SJCRH30 (cell line): ENCODE measurements around the gene CES3. TPM values are rescaled to one million over a fixed set of nuclear protein-coding genes. Genes with fewer than 3 reads are reported as not detected.
"Not testable (repeated sequence)": the region's sequence is repeated elsewhere in the genome, so short reads cannot be mapped to it uniquely, and the experiment has no call there.

Experiments
- DNase-seq, 2 experiments: peaks; one replicate each; pipeline ENCODE4 v3.0.0-alpha.2; 2015 to 2020
- H3K27ac ChIP-seq: fragments of 250-450 bp; sonication (Bioruptor Pico); 2 replicates; pipeline ENCODE4 v1.5.1; 2020; ENCODE audit warnings: mild to moderate bottlenecking, moderate library complexity
- H3K27me3 ChIP-seq: fragments of 250-450 bp; sonication (Bioruptor Pico); 2 replicates; pipeline ENCODE4 v1.5.1; 2020; ENCODE audit warnings: mild to moderate bottlenecking, moderate library complexity
- H3K36me3 ChIP-seq: fragments of 250-450 bp; sonication (Bioruptor Pico); 2 replicates; pipeline ENCODE4 v1.5.1; 2020; ENCODE audit warnings: mild to moderate bottlenecking, moderate library complexity
- H3K4me1 ChIP-seq: fragments of 250-450 bp; sonication (Bioruptor Pico); 2 replicates; pipeline ENCODE4 v1.5.1; 2020; ENCODE audit warnings: mild to moderate bottlenecking, moderate library complexity
- H3K4me3 ChIP-seq: fragments of 250-450 bp; sonication (Bioruptor Pico); 2 replicates; pipeline ENCODE4 v1.5.1; 2020; ENCODE audit warnings: mild to moderate bottlenecking, moderate library complexity
- H3K9me3 ChIP-seq: fragments of 250-450 bp; sonication (Bioruptor Pico); replicated peaks from 2 replicates; pipeline ENCODE4 v1.5.1; 2020; ENCODE audit warnings: mild to moderate bottlenecking, moderate library complexity
- total RNA-seq: library from RNA; depleted of rRNA; stranded (reverse); fragments of >200 nt; shearing (Covaris generic); gene quantifications from 2 replicates; pipeline ENCODE4 v1.2.3, GENCODE V29; 2014

Gene CES3
- total RNA-seq, 1 experiment from 2014 or later, result 0.08 TPM

DNA sequence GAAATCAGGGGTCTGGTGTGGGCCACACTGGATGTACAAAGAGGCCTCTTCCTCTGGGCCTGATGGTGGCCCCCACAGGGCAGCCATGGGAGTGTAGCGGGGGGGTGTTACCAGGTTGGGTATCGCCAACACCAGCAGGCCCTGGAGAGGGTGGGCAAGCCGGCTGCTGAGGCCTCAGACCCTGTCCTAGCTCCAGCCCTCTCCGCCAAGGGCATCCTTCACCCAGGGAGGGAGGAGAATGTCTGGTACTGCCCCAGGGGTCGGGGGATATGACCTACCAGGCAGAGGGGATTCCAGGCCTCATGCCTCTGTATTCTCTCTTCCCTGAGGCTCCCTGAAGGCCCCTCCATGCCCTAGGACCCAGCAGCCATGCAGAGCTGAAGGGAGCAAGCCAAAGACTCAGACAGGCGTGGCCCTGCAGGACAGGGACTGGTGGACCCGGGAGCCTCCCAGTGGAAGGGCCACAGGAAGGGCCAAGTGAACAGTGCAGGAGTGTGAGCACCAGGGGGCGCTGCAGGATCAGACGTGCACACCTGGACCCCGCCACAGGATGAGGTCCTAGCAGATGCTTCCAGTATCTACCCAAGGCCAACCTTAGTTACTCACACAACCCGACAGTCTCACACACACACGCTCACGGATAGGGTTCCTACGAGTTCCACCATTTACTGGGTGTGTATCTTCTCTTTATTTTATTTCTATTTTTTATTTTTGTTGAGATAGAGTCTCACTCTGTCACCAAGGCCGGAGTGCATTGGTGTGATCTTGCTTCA lies 16.5 kb downstream of the CES3 start:
- Histone ChIP-seq H3K9me3 (no peaks in the 10 kb centered on the region), H3K4me1 (peaks cover 8% of the 10 kb centered on the region), H3K27me3 (no peaks in the 10 kb centered on the region), H3K27ac (no peak overlapping the region), H3K4me3 (no peak overlapping the region), H3K36me3 (no peaks in the 10 kb centered on the region)
- DNase-seq, result peak; percentile 89 to 95

DNA sequence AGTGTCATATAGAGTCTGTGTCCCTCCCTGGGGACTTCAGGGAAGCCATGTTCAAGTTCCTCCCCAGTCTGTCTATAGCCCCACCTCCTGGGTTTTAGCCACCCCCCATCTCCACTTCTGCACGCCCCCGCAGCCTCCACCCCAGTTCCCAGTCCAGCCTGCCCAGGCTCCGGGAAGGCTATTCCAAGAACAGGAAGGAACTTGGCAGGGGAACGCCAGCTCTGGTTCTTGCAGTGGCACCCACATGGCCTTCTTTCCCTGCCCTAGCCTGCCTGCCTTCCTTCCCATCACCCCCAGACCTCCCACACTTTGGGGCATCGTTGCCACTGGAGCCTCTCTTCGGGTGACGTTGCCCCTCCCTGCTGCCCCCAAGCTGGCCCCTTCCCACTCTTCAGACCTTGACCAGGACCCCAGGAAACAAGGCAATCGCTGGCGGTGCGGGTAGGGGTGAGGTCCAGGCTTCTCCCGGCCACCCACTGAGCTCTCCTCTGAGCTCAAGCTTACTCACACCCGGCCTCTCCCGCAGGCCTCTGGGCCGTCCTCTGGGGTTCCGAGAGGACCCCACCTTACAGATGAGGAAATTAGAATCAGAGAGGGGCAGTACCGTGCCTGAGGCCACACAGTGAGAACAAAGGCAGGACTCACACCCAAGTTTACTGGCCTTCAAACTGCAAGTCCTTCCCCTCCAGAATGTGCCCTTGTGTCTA lies 18.1 kb downstream of the CES3 start:
- Histone ChIP-seq H3K9me3 (0 out of 2 replicates have a peak, but pooled peaks cover 2% of the 10 kb centered on the region), H3K27ac (no peak overlapping the region), H3K36me3 (no peaks in the 10 kb centered on the region), H3K4me1 (peaks cover 5% of the 10 kb centered on the region), H3K4me3 (no peak overlapping the region), H3K27me3 (no peaks in the 10 kb centered on the region)
- peak in 1 of 2 experiments; percentile 27 for DNase-seq

DNA sequence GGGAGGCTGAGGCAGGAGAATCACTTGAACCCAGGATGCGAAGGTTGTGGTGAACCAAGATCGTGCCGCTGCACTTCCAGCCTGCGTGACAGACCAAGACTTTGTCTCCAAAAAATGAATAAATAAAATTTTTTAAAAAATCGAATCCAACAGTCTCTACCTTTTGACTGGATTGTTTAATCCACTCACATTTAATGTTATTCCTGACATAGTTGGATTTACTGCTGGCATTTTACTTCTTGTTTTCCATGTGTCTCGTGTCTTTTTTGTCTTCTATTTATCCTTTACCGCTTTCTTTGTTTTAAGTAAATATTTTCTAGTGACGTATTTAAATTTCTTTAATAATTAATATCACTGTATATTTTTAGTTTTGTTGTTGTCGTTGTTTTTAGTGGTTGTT lies 22.0 kb downstream of the CES3 start:
- Histone ChIP-seq H3K27ac (no peak overlapping the region), H3K4me3 (no peak overlapping the region), H3K4me1 (no peaks in the 10 kb centered on the region), H3K9me3 (0 out of 2 replicates have a peak, but pooled peaks cover 2% of the 10 kb centered on the region), H3K36me3 (no peaks in the 10 kb centered on the region), H3K27me3 (peaks cover 3% of the 10 kb centered on the region; the same call in 1 of the 2 replicates)
- no peak for DNase-seq

DNA sequence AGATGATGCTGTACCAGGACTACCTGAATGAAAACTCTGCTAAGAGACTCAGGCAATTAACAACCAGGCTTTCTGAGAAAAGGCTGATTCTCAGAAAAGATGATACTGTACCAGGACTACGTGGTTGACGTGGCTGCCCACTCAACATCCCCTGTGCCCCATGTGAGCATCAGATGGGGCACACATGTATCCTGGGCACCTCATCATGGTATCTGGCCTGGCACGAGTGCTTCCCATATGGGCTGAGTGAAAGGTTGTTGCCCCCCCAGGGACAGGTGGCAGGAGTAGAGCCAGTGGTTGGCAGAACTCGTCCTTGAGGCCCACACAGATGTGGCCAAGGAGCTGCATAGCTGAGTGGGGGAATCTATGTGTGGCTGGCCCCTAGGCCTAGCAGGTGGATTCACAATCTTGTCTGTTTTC lies 23.8 kb downstream of the CES3 start:
- Histone ChIP-seq H3K36me3 (no peaks in the 10 kb centered on the region), H3K4me3 (no peak overlapping the region), H3K27me3 (peaks cover 3% of the 10 kb centered on the region; the same call in 1 of the 2 replicates), H3K27ac (no peak overlapping the region), H3K4me1 (no peaks in the 10 kb centered on the region), H3K9me3 (0 out of 2 replicates have a peak, but pooled peaks cover 2% of the 10 kb centered on the region)
- DNase-seq, result no peak

DNA sequence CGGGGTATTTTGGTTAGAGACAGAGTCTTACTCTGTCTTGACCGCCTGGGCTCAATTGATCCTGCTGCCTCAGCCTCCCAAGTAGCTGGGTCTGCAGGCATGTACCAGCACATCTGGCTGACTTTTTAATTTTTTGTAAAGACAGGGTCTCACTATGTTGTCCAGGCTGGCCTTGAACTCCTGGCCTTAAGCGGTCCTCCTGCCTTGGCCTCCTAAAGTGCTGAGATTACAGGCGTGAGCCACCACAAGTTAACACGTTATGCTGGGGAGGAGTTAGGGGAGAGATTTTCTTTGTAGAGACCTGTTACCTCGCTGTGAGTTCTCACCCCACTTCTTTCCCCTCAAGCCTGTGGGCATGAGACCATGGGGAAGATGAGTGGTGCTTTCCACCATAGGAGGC lies 25.5 kb downstream of the CES3 start:
- DNase-seq, result no peak
- Histone ChIP-seq H3K27me3 (peaks cover 3% of the 10 kb centered on the region; the same call in 1 of the 2 replicates), H3K27ac (no peak overlapping the region), H3K9me3 (0 out of 2 replicates have a peak, but pooled peaks cover 2% of the 10 kb centered on the region), H3K4me1 (no peaks in the 10 kb centered on the region), H3K4me3 (no peak overlapping the region), H3K36me3 (no peaks in the 10 kb centered on the region)

DNA sequence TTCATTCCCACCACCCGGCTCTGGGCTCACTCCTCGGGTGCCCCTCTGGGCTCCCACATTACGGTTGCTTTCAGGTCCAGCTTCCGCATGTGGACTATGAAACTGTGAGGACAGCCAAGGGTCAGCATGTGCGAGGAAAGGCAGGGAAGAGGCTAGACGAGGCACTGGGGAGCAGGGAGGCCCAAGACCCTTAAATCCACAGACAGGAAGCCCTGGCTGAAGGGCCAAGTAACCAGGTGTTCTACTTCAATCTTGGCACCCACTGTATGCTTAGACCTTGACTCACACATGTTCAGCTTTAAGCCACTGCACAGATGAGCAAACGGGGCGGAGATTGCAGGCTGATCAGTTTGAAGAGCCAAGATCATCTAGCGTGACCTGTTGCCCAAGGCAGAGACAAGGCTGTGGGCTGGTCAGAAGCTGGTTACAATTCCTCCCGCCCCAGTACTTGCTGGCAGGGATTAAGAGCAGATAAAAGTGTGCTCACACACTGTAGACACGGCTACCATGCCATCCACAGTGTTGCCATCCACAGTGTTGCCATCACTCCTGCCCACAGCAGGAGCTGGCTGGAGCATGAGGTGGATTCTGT lies 27.2 kb downstream of the CES3 start, which contains the start of gene CES4A:
CES4A (plus strand) TSS at position 393 of the 592 bp plus-strand sequence; CDS start at position 577, 184 bp downstream.
- Histone ChIP-seq H3K27ac (no peak within 1 kb of the TSS), H3K27me3 (peaks cover 3% of the 10 kb centered on the region; the same call in 1 of the 2 replicates), H3K36me3 (no peaks in the 10 kb centered on the region), H3K4me3 (no peak within 1 kb of the TSS), H3K4me1 (no peaks in the 10 kb centered on the region), H3K9me3 (no peaks in the 10 kb centered on the region)
- DNase-seq, result no peak

DNA sequence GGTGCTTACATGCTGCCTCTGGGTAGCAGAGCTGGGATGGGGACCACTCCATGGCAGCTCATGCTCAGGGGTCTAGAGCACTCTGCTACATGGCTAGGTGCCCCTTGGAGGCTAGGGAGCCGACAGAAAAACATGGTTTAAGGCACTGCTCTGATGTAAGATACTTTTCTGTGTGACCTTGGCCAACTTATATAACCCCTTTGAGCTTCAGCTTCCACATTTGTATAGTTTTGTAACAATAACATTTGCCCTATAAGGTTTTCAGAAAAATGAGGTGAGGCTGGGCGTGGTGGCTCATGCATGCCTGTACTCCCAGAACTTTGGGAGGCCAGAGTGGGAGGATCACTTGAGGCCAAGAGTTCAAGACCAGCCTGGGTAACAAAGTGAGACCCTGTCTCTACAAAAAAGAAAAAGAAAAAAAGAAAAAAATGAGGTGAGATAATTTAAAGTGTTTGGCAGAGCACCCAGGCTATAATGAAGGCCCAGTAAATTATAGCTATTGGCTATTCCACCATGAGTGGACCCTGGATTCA lies 30.5 kb downstream of the CES3 start:
- Histone ChIP-seq H3K27me3 (no peaks in the 10 kb centered on the region), H3K27ac (no peak overlapping the region), H3K36me3 (no peaks in the 10 kb centered on the region), H3K4me1 (no peaks in the 10 kb centered on the region), H3K4me3 (no peak overlapping the region), H3K9me3 (no peaks in the 10 kb centered on the region)
- DNase-seq, result no peak

DNA sequence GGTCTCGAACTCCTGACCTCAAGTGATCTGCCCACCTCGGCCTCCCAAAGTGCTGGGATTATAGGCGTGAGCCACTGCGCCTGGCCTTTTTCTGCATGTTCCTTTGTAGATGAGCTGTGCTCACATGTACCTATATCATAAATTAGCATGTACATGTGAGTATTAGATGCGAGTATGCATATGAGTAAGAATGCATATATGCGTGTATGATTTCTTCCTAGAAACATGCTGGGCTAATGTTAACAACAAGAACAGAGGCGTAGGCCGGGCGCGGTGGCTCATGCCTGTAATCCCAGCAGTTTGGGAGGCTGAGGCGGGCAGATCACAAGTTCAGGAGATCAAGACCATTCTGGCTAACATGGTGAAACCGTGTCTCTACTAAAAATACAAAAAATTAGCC lies 32.5 kb downstream of the CES3 start:
- not testable (repeated sequence) for H3K36me3 ChIP-seq, H3K4me3 ChIP-seq, H3K27me3 ChIP-seq

DNA sequence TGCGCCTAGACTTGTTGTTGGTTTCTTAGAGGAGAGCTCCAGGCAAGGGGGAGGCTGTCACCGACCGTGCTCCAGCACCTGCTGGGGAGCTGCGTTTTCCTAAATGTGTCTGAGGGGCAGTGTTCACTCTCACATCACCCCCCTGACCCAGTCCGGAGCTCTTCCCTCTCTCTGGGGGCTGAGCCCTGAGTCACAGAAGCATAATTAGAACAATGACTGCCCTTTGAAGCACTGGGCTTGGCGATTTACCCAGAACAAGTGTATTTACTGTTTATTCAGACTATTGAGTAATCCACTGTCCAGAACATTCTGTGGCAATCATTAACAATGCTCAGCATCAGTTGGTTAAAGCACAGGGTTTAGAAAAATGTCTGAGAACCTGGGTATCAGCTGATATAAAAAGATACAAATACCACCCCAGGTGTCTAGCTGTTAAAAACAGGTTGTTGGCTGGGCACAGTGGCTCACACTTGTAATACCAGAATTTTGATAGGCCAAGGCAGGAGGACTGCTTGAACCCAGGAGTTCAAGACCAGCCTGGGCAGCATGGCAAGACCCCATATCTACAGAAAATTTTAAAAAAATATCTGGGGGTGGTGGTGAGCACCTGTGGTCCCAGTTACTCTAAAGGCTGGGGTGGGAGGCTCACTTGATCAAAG lies 35.4 kb downstream of the CES3 start:
- Histone ChIP-seq H3K27me3 (peaks cover 3% of the 10 kb centered on the region; the same call in 1 of the 2 replicates), H3K27ac (no peak overlapping the region), H3K36me3 (no peaks in the 10 kb centered on the region), H3K9me3 (no peaks in the 10 kb centered on the region), H3K4me3 (no peak overlapping the region), H3K4me1 (no peaks in the 10 kb centered on the region)
- DNase-seq, result no peak

More for the DNA sequence above, 32.5 kb downstream of the CES3 start:
- H3K27ac ChIP-seq, DNase-seq, H3K4me1 ChIP-seq, H3K9me3 ChIP-seq: not testable (repeated sequence)

DNA sequence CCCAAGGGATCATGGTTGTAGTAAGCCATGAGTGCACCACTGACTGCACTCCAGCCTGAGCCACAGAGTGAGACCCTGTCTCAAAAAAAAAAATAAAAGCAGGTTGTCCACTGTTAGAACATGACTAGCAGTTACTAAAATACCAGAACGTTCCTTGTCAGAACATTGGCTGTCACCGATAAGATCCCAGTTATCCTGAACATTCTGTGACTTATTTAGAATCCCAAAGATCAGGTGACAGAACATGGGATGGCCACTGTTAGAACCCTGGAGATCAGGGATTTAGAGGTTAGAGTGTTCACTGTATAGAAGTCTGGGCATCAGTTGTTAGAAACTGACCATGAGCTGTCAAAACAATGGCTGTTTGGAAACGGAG lies 35.9 kb downstream of the CES3 start:
- H3K4me1 ChIP-seq, result no peaks in the 10 kb centered on the region
- no peak overlapping the region for H3K4me3 ChIP-seq
- H3K9me3 ChIP-seq, result no peaks in the 10 kb centered on the region
- H3K27ac ChIP-seq, result no peak overlapping the region
- peaks cover 3% of the 10 kb centered on the region; the same call in 1 of the 2 replicates for H3K27me3 ChIP-seq
- H3K36me3 ChIP-seq, result no peaks in the 10 kb centered on the region
- no peak for DNase-seq

DNA sequence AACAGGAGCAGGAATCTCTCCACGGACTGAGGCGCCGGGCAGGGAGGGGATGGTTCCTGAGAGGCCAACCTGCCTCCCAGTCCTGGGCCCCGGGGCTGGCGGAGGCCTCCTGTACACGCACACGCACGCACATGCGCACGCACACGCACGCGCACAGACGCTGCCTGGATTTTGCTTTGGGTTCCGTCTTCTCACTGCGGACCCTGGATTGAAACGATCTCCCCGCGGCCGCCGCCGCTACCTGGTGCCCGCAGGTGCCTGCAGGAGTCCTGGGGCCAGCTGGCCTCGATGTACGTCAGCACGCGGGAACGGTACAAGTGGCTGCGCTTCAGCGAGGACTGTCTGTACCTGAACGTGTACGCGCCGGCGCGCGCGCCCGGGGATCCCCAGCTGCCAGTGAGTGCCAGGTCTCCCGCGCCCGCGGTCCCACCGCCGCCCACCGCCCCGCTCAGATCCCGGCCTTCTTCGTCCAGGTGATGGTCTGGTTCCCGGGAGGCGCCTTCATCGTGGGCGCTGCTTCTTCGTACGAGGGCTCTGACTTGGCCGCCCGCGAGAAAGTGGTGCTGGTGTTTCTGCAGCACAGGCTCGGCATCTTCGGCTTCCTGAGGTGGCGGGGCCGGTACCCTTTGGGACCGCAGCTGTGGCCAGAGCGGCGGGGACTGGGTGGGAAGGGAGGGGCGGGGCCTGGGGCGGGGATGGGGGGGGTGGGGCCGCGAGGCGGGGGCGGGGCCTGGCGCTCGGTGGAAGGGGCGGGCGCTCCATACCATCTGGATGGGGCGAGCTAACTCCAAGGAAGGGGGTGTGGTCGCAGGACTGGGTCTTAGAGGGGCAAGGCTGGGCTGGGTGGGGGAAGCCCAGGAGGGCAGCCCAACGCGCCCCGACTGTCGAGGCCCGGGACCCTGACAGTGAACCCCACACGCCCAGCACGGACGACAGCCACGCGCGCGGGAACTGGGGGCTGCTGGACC lies 39.6 kb downstream of the CES3 start:
- Histone ChIP-seq H3K27ac (no peak overlapping the region), H3K36me3 (no peaks in the 10 kb centered on the region), H3K4me1 (no peaks in the 10 kb centered on the region), H3K27me3 (peaks cover 3% of the 10 kb centered on the region; the same call in 1 of the 2 replicates), H3K9me3 (no peaks in the 10 kb centered on the region), H3K4me3 (no peak overlapping the region)
- peak; percentile 24 to 42 for DNase-seq

DNA sequence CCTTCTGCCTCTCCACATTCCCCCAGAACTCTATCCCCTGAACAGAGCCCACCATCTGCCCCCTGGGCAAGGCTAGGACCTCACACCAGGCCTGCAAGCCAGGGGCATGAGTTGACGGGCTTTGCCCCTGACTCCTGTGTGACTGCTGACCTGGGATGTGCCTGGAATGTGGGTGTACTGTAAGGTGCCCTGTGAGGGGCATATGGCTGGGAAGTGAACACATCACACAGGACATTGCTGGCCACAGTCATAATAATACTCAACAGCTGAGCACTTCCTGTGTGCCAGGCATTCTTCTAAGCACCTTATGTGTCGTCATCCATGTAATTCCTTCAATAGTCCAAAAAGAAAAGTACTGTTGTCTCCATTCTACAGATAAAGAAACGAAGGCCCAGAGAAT lies 40.7 kb downstream of the CES3 start:
- Histone ChIP-seq H3K4me1 (no peaks in the 10 kb centered on the region), H3K27ac (no peak overlapping the region), H3K9me3 (no peaks in the 10 kb centered on the region), H3K4me3 (no peak overlapping the region), H3K36me3 (no peaks in the 10 kb centered on the region), H3K27me3 (peaks cover 3% of the 10 kb centered on the region; the same call in 1 of the 2 replicates)
- no peak for DNase-seq

DNA sequence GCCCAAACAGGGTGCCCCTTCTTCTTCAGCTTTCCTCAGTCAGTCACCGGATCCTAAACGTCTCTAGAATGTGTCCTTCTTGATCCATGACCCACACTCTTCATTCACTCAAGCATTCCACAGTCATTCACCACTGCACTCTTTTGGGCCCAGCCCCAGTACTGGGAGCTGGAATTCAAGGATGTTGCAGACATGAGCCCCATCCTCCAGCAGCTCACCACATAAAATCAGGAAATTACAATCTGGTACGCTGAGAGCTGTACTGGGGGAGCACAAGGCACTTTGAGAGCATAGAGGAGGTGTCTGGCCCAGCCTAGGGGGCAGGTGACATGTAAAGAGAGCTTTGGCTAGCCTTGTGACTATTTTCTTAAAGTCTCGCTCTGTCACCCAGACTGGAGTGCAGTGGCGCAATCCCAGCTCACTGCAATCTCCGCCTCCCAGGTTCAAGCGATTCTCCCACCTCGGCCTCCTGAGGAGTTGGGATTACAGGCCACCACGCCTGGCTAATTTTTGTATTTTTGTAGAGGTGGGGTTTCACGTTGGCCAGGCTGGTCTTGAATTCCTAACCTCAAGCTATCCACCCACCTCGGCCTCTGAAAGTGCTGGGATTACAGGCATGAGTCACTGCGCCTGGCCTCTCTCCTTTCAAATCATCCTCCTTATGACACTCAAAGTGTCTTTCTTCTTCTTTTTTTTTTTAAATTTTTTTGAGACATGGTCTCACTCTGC lies 46.0 kb downstream of the CES3 start:
- DNase-seq, result no peak
- Histone ChIP-seq H3K4me1 (no peaks in the 10 kb centered on the region), H3K4me3 (no peak overlapping the region), H3K27ac (no peak overlapping the region), H3K36me3 (no peaks in the 10 kb centered on the region), H3K27me3 (no peaks in the 10 kb centered on the region), H3K9me3 (no peaks in the 10 kb centered on the region)
